SIG-M5 treated with dmso at 0.1 percent for 504 hours (cell line): ENCODE data around the gene CPD.
"Not testable (repeated sequence)": the region's sequence is repeated elsewhere in the genome, so short reads cannot be mapped to it uniquely, and the experiment has no call there.

Experiments
- DNase-seq: peaks from one replicate; lab custom pipeline; 2025; ENCODE audit not compliant: unreplicated experiment; lab: John Stamatoyannopoulos, UW

Gene CPD

DNA sequence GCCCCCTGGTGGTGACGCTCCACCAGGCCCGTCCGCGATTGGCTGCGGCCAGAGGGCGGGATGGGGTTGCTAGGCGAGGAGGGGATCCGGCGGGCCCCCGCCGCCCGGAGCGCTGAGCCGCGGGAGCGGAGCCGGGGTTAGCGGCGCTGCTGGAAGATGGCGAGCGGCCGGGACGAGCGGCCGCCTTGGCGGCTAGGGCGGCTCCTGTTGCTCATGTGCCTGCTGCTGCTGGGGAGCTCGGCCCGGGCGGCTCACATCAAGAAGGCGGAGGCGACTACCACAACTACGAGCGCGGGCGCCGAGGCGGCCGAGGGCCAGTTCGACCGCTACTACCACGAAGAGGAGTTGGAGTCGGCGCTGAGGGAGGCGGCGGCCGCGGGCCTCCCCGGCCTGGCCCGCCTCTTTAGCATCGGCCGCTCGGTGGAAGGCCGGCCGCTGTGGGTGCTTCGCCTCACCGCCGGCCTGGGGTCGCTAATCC, at the start of gene CPD:
TSS of gene CPD (plus strand) at position 103 of the 478 bp plus-strand sequence. CDS start at position 157, 54 bp downstream.
- DNase-seq: peak; percentile 93

DNA sequence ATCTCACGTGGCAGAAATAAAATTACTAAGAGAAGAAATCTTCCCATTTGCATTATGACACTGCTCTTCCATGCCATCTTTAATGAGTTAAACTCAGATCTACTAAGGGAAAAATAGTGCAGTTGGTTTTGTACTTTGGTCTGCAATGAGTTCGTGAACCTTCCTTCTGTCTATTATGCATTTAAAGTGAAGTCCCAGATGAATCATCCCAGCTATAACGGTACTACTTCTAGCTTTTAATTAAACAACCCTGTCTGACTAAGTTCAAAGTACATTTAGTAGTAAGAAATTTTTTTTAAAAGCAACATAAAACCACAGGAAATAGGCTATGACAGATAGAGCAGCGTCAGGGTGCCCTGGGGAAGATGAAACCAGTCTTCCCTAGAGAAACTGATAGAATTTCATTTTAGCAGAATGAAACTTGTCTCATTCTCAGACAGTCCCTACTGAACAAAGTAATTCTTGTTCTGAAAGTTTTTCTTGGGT, 46.6 kb upstream of the CPD start:
- DNase-seq: no peak

DNA sequence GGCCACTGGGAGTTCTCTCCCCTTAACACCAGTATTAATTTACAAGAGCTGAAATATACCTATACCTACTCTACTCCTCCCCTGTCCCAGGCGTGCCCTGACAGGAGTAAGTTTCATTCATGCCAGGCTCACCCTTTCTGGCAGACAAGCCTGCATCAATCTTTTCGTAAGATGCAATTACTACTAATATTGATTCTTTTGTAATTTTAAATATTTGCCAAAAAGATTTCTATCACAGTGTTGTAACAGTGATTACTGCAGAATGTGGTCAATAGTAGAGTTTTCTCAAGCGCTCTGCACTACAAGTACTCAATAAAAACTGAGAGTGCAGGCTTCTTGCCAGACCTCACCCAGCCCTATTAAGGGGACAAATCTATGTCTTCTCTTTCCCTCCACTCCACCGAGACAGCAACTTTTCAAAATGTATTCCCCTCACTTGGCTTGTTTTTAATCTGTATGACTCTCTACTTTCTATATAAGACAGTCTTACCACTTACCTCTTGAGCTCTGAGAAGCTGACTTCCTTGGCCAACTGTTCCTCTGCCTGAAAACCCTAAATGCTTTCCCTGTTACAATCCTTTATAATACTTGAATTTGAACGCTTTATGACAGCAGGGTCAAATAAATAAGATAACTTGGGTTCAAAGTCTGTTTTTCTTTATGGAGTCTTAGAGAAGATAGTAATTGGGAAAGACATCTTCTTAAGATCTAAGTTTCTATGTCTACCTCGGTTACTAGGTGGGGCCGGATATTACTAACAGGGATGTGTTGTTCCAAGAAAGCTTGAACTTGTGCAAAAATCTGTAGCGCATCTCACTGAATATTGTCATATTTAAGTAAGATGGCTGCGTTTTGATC, 45.0 kb upstream of the CPD start, which contains the start of gene TMIGD1:
TSS of gene TMIGD1 (minus strand) at position 555 of the 858 bp plus-strand sequence. CDS start 1,924 bp downstream, outside the sequence.
- no peak for DNase-seq

DNA sequence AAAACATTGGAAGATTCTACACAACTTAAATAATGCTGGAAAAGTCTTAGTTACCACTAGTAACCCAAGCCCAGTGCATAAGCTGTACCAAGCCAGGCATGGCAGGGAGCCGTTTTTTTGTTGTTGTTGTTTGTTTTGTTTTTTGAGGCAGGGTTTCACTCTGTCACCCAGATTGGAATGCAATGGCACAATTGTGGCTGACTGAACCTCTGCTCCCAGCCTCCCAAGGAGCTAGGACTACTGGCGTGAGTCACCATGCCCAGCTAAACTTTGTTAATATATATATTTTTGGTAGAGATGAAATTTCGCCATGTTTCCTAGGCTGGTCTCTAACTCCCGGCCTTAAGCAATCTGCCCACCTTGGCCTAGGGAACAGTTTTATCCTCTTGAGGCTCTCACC, 44.3 kb upstream of the CPD start:
- DNase-seq: no peak

DNA sequence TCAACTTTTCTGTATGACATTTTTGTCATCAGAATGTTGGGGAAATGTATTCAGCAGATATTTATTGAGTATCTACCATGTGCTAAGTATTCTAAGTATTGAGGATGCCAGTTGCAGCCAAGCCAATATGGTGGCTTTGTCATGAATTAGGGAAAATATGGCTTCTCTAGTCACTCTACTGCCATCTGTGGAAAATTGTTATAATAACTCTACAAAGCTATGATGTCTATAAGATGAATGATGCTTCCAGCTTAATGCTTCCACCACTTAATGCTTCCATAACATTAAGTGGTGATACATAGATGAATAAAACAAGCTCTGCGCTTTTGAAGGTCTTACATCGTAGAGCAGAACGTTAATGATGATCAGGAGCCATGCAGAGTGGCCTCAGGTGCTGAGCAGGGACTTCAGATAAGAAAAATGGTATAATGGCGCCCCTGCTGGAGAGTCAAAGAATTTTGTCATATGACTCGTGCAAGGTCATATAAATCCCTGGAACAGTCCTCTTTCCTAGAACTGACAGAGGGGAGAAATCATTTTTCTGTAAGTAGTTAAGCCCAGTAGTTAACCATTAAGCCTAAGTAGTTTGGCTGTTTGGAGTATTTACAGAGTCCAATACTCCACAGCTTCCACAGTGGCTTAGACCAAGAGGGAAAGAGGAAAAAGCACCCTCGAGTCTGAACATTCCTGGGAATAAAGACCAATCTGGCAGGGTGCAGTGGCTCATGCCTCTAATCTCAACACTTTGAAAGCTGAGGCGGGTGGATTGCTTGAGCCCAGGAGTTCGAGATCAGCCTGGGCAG, 42.2 kb upstream of the CPD start:
- DNase-seq: peak; percentile 58

DNA sequence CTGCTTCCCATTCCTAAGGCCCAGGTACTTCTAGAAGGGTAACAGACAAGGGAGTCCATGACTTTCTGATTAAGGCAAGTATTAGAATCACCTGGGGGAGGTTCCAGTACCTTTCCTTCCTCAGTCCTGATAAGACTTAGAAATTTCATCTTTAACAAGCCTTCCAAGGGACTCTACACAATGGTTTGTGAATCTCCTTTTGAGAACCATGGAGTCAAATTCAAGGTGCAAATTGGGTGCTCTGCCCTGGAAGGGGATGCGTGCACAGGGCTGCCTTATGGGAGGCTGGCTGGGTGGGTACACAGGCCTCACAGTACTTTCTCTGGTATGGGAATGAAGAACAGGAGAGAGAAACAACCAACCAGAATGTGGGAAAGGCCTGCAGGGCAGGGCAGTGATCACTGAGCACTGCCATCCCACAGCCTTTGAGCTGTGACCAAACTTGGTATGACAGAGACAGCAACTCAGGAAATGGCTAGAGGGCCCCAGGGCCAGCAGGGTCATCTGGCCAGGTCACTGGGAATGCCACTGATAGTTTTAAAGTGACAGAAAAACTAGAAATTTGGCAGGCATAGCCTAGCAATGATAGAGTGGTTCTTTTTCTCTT, 41.2 kb upstream of the CPD start:
- DNase-seq: no peak

DNA sequence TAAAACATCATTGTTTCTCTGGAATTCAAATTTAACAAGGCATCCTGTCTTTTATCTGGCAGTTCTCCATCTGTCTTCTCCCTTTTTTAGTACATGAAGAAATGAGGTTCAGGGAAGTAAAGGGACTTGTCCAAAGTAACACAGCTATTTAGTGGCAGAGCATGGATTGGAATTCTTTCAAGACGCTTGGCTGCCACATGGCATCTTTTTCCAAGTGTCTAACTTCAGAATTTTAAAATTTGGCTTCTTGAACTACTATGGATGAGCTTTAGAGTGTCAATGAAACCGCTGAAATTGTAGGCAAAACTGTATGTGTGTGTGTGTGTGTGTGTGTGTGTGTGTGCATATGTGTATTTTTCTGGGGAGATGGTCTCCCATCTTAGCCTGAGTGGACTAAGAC, 39.6 kb upstream of the CPD start:
- DNase-seq: no peak

DNA sequence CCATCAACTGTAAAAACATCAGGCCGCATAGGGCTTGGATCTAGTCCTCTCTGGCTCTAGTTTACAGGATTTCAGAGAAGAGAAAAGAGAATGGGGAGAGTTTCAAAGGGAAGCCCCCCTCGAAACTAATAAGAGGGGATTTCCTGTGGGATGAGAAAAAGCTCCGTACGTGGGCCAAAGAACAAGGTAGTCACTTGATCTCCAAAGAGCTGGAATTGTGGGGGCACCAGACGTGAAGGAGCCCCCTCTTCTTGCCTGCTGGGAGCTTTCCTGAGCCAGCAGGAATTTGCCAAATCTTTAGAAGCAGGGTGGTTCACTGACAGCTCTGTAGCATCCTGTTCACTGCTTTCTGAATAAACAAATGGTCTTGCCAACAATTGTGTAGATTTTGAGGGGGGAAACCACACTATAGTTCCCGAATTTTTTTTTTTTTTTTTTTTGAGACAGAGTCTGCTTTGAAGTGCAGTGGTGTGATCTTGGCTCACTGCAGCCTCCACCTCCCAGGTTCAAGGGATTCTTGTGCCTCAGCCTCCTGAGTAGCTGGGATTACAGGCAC, 37.8 kb upstream of the CPD start:
- no peak for DNase-seq

DNA sequence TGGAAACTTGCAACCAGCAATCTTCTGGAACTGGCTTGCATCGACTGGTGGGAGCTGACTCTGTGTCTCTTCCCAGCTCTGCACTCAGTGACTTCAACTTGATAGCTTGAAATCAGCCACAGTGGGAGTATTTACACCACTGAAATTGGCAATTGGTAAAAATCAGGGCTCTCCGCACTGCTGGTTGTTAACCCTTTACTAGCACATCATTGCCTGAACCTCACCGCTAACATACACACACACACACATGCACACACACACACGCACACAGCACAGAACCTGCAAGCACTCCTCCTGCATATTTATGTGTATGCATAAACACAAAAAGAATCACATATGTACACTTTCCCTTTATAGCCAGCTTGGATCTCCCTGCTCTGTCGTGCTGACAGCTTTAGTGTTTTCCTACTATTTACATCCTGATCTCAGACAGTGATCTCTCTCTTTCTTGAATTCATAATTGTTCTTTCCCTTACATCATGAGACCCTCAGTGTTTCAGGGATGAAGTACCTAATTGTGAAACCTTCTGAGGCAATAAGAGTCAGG, 37.0 kb upstream of the CPD start:
- no peak for DNase-seq

DNA sequence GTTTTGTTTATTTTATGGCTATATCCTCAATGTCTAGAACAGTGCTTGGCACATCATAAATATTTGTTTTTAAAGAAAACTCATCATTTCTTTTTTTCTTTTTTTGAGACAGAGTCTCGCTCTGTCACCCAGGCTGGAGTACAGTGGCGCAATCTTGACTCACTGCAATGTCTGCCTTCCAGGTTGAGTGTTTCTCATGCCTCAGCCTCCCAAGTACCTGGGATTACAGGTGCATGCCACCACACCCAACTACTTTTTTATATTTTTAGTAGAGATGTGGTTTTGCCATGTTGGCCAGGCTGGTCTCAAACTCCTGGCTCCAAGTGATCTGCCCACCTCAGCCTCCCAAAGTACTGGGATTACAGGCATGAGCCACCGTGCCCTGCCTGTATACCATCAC, 35.5 kb upstream of the CPD start:
- not testable (repeated sequence) for DNase-seq

DNA sequence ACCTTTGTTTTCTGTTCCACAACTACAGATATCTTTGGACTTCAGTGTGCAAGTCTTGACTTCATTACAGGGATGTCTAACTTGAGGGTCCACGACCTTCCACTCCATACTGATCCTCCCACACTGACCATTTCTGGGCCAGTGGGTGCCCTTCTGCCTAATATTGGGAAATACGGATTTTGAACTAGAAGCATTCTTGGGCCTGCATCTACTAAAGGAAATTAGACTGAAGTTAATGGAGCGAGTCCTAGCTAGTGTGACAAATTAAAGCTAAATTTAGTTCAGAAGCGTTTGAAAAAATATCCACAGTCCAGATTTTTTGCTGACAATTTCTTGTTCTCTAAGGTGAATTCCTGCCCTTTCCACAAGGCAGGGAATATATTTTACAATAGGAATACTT, 34.9 kb upstream of the CPD start:
- no peak for DNase-seq

DNA sequence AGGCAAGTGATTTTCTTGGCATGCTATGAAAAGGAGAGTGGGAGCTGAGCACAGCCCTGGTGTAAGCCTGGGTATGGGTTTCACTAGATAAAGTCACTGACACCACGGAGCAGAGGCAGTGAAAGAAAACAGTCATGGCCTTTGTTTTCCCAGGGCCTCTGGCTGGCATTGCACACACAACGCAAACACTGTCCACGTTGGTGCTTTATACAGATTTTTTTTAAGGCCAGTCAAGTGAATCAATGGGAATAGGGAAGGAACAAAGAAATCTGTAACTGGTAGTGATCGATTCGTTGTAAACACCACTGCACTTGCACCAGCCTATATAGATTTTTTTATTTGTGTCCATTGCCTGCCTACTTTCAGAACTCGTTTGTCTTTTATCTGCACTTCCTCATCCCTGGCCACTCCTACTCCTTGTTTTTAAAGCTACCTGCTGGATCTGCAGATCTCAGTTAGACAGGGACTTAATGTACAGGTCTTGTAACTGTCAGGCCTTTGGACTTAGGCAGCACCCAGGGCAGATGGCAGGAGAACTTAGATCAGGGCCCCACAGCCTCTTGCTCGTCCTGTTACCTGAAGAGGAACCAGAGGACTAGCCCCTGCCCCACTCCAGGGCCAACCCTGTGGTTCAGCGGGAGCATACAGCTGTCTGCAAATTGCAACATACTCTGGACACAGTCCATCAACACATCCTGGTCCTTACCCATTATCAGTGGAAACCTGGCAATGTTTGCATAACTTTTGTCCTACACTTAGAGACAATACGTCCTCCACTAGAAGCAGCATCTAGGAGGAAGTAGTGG, 34.2 kb upstream of the CPD start:
- peak; percentile 94 for DNase-seq

DNA sequence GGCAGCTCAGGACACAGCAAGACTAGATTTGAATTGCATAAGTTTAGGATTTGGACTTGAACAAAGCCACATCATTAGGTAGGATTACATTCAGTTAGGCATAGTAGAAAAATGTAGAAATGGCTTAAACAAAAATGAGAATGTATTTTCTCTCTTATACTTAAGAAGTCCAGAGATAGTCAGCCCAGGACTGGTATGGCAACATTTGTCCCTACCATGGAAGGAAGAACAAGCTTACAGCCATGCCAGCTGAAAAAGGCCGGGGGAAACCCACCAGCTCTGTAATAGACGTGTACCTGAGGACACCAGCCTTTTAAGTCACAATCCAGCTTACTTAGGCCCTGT, 33.7 kb upstream of the CPD start:
- no peak for DNase-seq

DNA sequence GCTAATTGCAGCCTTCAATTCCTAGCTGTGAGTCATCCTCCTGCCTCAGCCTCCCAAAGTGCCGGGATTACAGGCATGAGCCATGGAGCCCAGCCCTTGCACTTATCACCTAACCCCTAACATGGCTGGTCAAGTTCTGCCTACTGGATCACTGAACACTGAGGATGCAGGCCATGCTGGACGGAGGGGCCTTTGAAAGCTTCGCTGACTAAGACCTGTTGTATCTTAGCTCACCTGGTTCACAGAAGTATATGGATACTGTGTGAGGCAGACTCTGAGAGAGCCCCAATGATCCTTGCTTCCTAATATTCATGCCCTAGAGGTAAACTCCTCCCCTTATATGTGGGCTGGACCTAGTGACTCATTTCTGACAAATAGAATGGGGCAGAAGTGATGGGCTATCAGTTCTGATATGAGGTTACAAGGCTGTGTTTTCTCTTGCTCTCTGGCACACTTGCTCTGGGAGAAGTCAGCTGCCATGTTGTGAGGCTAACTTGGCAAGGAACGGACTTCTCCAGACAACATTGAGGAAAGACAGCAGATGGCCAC, 33.1 kb upstream of the CPD start:
- DNase-seq: peak; percentile 31

DNA sequence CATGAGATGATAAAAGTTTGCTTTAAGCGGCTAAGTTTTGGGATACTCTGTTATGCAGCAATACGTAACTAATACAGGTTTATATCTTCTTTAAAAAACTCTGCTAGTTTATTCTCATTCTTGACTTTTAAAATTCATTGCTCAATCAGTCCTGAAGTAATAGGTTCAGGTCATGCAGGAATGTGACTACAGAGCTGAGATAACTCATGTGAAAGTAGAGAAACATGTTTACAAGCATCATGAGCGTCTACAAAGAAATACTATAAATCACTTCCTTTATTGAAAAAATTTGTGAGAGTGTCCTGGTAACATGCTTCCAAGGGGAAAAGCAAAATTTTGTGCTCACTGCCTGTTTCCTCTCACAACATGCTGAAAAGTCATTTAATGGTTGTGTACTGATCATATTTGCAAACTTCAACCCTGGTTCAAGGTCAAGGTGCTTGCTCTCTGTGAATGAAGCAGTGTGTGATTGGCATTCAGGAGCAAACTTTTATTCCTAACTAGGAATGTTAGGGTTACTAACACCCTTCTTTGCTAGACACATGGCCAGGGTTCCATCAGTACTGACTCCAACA, 32.4 kb upstream of the CPD start:
- no peak for DNase-seq

DNA sequence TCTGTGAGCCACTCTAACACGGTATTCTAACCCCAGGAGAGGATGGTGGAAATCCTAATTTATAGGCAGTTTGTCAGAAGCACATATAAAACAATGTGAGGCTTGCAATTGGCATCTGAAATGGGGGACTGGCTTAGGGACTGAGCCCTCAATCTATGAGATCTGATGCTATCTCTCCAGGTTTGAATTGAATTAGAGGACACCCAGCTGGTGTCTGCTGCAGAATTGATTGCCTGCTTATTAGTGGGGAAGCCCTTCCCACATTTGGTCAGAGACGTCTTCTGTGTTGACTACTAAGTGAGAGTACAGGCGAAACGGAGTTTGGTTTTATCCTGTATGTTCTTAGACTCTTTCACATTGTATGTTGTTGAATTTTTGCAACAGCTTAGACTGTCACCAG, 31.2 kb upstream of the CPD start:
- no peak for DNase-seq

DNA sequence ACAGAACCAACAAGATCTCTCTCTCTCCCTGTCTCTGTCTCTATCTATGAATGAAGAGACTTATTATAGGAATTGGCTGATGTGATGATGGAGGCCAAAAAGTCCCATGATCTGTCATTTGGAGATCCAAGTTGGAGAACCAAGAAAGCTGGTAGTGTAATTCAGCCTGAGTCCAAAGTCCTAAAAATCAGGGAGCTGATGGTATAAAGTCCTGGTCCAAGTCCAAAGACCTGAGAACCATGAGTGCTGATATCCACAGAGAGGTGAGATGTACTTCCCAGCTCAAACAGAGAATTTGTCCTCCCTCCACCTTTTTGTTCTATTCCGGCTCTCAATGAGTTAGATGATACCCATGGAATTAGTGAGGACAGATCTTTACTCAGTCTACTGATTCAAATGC, 29.5 kb upstream of the CPD start:
- DNase-seq: no peak

DNA sequence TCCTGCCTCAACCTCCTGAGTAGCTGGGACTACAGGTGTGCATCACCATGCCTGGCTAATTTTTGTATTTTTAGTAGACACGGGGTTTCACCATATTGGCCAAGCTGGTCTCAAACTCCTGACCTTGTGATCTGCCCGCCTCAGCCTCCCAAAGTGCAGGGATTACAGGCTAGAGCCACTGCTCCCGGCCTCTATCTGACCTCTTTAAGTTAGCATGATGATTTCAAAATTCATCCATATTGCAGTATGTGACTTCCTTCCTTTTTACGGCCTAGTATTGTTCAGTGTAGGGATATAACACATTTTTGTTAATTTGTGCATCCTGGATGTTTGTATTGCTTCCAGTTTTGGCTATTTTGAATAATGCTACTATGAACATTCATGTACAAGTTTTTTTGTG, 27.5 kb upstream of the CPD start:
- peak; percentile 82 for DNase-seq

DNA sequence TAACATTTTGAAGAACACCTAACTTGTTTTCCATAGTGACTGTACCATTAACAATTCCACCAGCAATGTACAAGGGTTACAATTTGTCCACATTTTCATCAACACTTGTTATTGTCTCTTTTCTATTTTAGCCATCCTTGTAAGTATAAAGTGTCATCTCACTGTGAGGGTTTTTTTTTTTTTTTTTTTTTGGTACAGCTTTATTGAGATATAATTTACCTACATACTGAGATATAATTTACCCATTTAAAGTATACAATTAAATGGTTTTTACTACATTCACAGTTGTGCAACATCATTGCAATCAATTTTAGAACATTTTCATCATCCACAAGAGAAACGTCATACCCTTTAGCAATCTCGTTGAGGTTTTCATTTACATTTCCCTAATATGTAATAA, 27.0 kb upstream of the CPD start:
- peak; percentile 80 for DNase-seq
